Endothelial cell of umbilical vein (primary cell): Measurements from ENCODE around the gene KCNQ2.

Source experiments
- CTCF ChIP-seq, 2 donors: IDR thresholded peaks; 1 replicate in 1 of 2; 2 replicates in 1 of 2; pipeline ENCODE4 v1.5.1; 2011; ENCODE audit warnings: low read length in 2 of 2, mild to moderate bottlenecking in 2 of 2, moderate library complexity in 2 of 2, control low read depth in 1 of 2, inconsistent platforms in 1 of 2, low read depth in 1 of 2; ENCODE audit not compliant: insufficient read depth in 1 of 2; ENCODE audit errors: extremely low read depth in 1 of 2
- EZH2 ChIP-seq: IDR thresholded peaks from 2 replicates; pipeline ENCODE4 v1.6.1; 2012; ENCODE audit warnings: borderline replicate concordance, low read depth, mild to moderate bottlenecking, moderate library complexity, low read length, inconsistent platforms; ENCODE audit not compliant: severe bottlenecking
- FOS ChIP-seq: IDR thresholded peaks from 2 replicates; pipeline ENCODE4 v1.6.1; 2011; ENCODE audit warnings: mild to moderate bottlenecking, low read length, moderate library complexity, borderline replicate concordance; ENCODE audit not compliant: insufficient read depth
- MAX ChIP-seq: IDR thresholded peaks from 2 replicates; pipeline ENCODE4 v1.6.1; 2011; ENCODE audit not compliant: insufficient read depth, insufficient read length
- MYC ChIP-seq: IDR thresholded peaks from one replicate; pipeline ENCODE4 v1.6.1; 2011; ENCODE audit warnings: mild to moderate bottlenecking, low read depth, low read length
- POLR2A ChIP-seq: IDR thresholded peaks from 2 replicates; pipeline ENCODE4 v1.6.1; 2012; ENCODE audit warnings: low read depth, mild to moderate bottlenecking, control low read depth, low read length
- POLR2AphosphoS5 ChIP-seq: IDR thresholded peaks from 2 replicates; pipeline ENCODE4 v1.6.1; 2012; ENCODE audit warnings: low read depth, mild to moderate bottlenecking, control low read depth, low read length, moderate library complexity; ENCODE audit not compliant: insufficient read depth

- no peak for TF ChIP-seq POLR2A
- TF ChIP-seq POLR2AphosphoS5: no peak
- no peak for TF ChIP-seq CTCF (IDR thresholded peaks at IDR 0.05; ENCODE audit: extremely low read depth in 1 of 2, insufficient read depth in 1 of 2, low read depth in 1 of 2, low read length in 2 of 2)
- no peak for TF ChIP-seq MAX
- no peak for TF ChIP-seq EZH2
- TF ChIP-seq MYC: no peak
- TF ChIP-seq FOS: no peak
Observed at GRCh38 chr20:63356931-63357879, 115.2 kb downstream of the KCNQ2 start.
